Measurements from ENCODE around the gene TBC1D10B. TPM values are rescaled to one million over a fixed set of nuclear protein-coding genes. Genes with fewer than 3 reads are reported as not detected.

Gene TBC1D10B
- total RNA-seq, 1 experiment from 2014 or later = 49.2 TPM

GRCh38 chr16:30409125-30410060 lies 39.1 kb upstream of the TBC1D10B start:
- Histone ChIP-seq H3K9me2 (ENCODE audit: insufficient read depth) (no peaks in the 10 kb centered on the region), H3K4me3 (replicated peaks in 1 of 2; ENCODE audit: low read depth in 1 of 2, low read length in 2 of 2) (peak overlapping the region in 1 of 2 experiments; percentile 7; a peak in 1 of 4 replicates), H3K4me2 (ENCODE audit: low read length) (peak overlapping the region; percentile 88), H4K20me1 (ENCODE audit: insufficient read depth) (no peaks in the 10 kb centered on the region), H3K79me2 (ENCODE audit: insufficient read depth, low read length) (peaks cover 48% of the 10 kb centered on the region), H3K27ac (ENCODE audit: low read depth, low read length) (peak overlapping the region; percentile 63), H3K36me3 (ENCODE audit: control insufficient read depth in 1 of 2, insufficient read depth in 2 of 2, low read length in 2 of 2) (peaks cover 6 to 25% of the 10 kb centered on the region in 2 experiments; a peak in 1 of 4 replicates), H3K27me3 (ENCODE audit: insufficient read depth, low read length) (no peaks in the 10 kb centered on the region), H3K9ac (ENCODE audit: low read length) (0 out of 2 replicates have a peak overlapping the region, but pooled peaks have one; percentile 25), H3K4me1 (ENCODE audit: control insufficient read depth in 1 of 2, insufficient read depth in 2 of 2, low read length in 2 of 2) (peaks cover 18 to 39% of the 10 kb centered on the region in 2 experiments), H2AFZ (ENCODE audit: low read depth, low read length, poor library complexity, severe bottlenecking) (no peak overlapping the region), H3K9me3 (ENCODE audit: control insufficient read depth in 1 of 2, insufficient read depth in 1 of 2, low read depth in 1 of 2, low read length in 2 of 2) (no peaks in the 10 kb centered on the region)
- RAD21 ChIA-PET (ENCODE audit: low non-redundant PET in 1 of 2, low total read pairs in 2 of 2, uncharacterized antibody in 2 of 2, unreplicated experiment in 2 of 2) = interaction anchor here (0.6 to 0.9 kb wide), 5 partner anchors 9 to 297 kb away, joined by 3 to 6 read pairs (median 3); partner anchors contain the start of gene GDPD3 (in 1 of the 2)
- TF ChIP-seq YY1 (IDR thresholded peaks at IDR 0.05; ENCODE audit: extremely low read depth, insufficient replicate concordance, low read depth, low read length) (peak; percentile 39), CTCF (IDR thresholded peaks at IDR 0.05 in 2 of 3, conservative IDR thresholded peaks at IDR 0.05 in 1 of 3; ENCODE audit: borderline replicate concordance in 1 of 3, insufficient read depth in 1 of 3, low read depth in 2 of 3, low read length in 2 of 3) (peak; percentile 91 to 98 (median 96)), RAD21 (IDR thresholded peaks at IDR 0.05; ENCODE audit: low read depth) (peak; percentile 94), ZNF274 (IDR thresholded peaks at IDR 0.05; ENCODE audit: low read depth, low read length) (no peak), ELF1 (IDR thresholded peaks at IDR 0.05; ENCODE audit: borderline replicate concordance, low read depth) (no peak)
- POLR2A ChIA-PET = interaction anchor here (0.7 to 1.5 kb wide), 6 partner anchors 8 to 317 kb away, joined by 3 to 9 read pairs (median 4); partner anchors contain the start of genes TBX6 and ZNF48
- DNase-seq (ENCODE audit: low read depth, low spot score) (peak; percentile 78), ATAC-seq (peak; percentile 67)
- intact Hi-C loops (cut with micrococcal nuclease) = loop anchor here (2.0 to 5.0 kb wide), 2 partner anchors 39 to 317 kb away; partner anchors contain the start of genes TBC1D10B and TBX6
- CTCF ChIA-PET = interaction anchor here (0.6 to 2.1 kb wide), 28 partner anchors 9 to 745 kb away, joined by 3 to 34 read pairs (median 4); partner anchors contain the start of genes CD2BP2, DCTPP1, GDPD3 and TBC1D10B
- BruUV-seq (replicated peaks) = no TSS peak
